ENCODE results near the gene SSX2IP. TPM values are rescaled to one million over a fixed set of nuclear protein-coding genes. Genes with fewer than 3 reads are reported as not detected.

Gene SSX2IP
- total RNA-seq, 1 donor from 2014 or later = 5.4 TPM

DNA sequence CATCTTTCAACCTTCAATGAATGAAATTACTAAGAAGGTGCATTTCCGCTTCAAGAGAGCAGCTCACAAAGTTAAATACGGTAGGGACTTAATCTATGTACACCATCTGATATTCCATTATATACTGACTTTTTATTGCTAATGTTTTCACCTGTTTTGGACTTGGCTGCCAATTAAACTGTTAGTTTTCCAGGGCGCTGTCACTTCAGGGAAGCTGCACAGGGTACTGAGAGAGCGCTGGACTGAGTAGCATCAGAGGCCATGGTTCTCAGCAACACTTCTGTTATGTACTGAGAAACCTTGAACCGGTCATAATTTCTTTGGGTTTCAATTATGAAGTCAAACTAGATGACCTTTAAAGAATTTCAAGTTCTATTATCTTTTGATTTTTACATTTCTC lies 8.2 kb downstream of the SSX2IP start:
- Mint-ChIP-seq H3K27ac (no peak overlapping the region), H3K36me3 (ENCODE audit: low read depth) (peaks cover 1% of the 10 kb centered on the region), H3K4me1 (no peaks in the 10 kb centered on the region), H3K4me3 (no peak overlapping the region), H3K27me3 (no peaks in the 10 kb centered on the region), H3K9me3 (no peaks in the 10 kb centered on the region)
- intact Hi-C loops (cut with micrococcal nuclease) = no loop called here
- ATAC-seq (ENCODE audit: low read depth) (no peak), DNase-seq (no peak)
- ChIA-PET POLR2A (no interaction called here), CTCF (no interaction called here)
- TF ChIP-seq, protein P1, sequence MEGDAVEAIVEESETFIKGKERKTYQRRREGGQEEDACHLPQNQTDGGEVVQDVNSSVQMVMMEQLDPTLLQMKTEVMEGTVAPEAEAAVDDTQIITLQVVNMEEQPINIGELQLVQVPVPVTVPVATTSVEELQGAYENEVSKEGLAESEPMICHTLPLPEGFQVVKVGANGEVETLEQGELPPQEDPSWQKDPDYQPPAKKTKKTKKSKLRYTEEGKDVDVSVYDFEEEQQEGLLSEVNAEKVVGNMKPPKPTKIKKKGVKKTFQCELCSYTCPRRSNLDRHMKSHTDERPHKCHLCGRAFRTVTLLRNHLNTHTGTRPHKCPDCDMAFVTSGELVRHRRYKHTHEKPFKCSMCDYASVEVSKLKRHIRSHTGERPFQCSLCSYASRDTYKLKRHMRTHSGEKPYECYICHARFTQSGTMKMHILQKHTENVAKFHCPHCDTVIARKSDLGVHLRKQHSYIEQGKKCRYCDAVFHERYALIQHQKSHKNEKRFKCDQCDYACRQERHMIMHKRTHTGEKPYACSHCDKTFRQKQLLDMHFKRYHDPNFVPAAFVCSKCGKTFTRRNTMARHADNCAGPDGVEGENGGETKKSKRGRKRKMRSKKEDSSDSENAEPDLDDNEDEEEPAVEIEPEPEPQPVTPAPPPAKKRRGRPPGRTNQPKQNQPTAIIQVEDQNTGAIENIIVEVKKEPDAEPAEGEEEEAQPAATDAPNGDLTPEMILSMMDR (IDR thresholded peaks at IDR 0.05) = no peak

DNA sequence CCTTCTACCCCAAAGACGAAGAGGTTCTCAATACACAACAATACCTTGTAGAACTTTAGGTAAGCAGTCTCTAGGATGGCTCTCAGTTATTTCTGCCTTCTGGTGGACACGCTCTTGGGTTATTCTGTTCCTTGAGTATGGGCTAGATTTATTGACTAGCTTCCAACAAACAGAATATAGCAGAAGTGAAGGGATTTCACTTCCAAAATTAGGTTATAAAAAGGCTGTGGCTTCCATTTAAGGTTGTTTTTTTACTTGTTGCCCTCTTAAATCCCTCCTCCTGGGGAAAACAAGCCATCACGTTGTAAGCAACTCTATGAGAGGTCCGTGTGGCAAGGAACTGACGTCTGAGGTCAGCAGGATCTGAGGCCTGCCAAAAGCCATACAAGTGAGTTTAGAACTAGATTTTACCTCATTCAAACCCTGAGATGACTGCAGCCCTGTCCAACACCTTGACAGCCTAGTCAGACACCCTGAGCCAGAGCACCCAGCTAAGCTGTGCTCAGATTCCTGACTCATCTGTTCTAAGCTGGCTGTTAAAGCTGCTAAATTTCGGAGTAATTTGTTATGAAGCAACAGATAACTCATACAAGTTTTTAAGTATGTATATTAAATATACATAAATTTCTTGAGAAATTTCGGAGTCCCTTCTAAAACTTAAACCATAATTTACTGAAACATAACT lies 12.7 kb downstream of the SSX2IP start:
- POLR2A ChIA-PET = no interaction called here
- Mint-ChIP-seq H3K36me3 (ENCODE audit: low read depth) (peaks cover 1% of the 10 kb centered on the region), H3K4me3 (no peak overlapping the region), H3K27ac (no peak overlapping the region), H3K27me3 (no peaks in the 10 kb centered on the region), H3K9me3 (no peaks in the 10 kb centered on the region), H3K4me1 (no peaks in the 10 kb centered on the region)
- TF ChIP-seq, protein P1 (IDR thresholded peaks at IDR 0.05) = no peak
- intact Hi-C loops (cut with micrococcal nuclease) = no loop called here
- CTCF ChIA-PET = interaction anchor here (0.6 kb wide), 1 partner anchor 41 kb away, joined by 3 read pairs; no protein-coding TSS in a partner anchor
- ATAC-seq (ENCODE audit: low read depth) (no peak), DNase-seq (no peak)

DNA sequence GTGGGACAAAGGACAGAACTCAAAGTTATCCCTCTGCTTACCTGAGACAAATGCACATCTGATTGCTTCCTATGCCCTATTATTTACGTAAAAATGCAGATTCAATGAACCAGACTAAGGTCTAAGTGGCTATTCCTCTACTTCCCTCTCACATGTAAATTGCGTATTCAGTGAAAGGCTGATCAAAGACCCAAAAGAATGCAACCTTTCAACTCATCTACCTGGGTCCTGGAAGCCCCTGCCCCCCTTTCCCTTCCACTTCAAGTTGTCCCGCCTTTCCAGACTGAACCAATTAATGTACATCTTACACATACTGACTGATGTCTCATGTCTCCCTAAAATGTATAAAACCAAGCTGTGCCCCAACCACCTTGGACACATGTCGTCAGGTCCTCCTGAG lies 14.6 kb downstream of the SSX2IP start:
- no peaks in the 10 kb centered on the region for H3K4me1 Mint-ChIP-seq
- CTCF ChIA-PET = no interaction called here
- no peaks in the 10 kb centered on the region for H3K27me3 Mint-ChIP-seq
- TF ChIP-seq, protein P1 (IDR thresholded peaks at IDR 0.05) = no peak
- POLR2A ChIA-PET = no interaction called here
- no peak overlapping the region for H3K4me3 Mint-ChIP-seq
- H3K27ac Mint-ChIP-seq = no peak overlapping the region
- peaks cover 1% of the 10 kb centered on the region for H3K36me3 Mint-ChIP-seq (ENCODE audit: low read depth)
- no peak for ATAC-seq (ENCODE audit: low read depth)
- no peak for DNase-seq
- H3K9me3 Mint-ChIP-seq = no peaks in the 10 kb centered on the region
- intact Hi-C loops (cut with micrococcal nuclease) = no loop called here

- Mint-ChIP-seq H3K4me1 (no peaks in the 10 kb centered on the region), H3K9me3 (no peaks in the 10 kb centered on the region), H3K27ac (no peak overlapping the region), H3K4me3 (no peak overlapping the region), H3K27me3 (no peaks in the 10 kb centered on the region), H3K36me3 (ENCODE audit: low read depth) (peaks cover 1% of the 10 kb centered on the region)
- ChIA-PET POLR2A (no interaction called here), CTCF (no interaction called here)
- intact Hi-C loops (cut with micrococcal nuclease) = no loop called here
- ATAC-seq (ENCODE audit: low read depth) (no peak), DNase-seq (no peak)
- TF ChIP-seq, protein P1 (IDR thresholded peaks at IDR 0.05) = no peak
Measured at GRCh38 chr1:84675106-84675505, 15.2 kb downstream of the SSX2IP start.

- H3K4me1 Mint-ChIP-seq = no peaks in the 10 kb centered on the region
Measured at GRCh38 chr1:84674705-84675104, 15.6 kb downstream of the SSX2IP start.

More at GRCh38 chr1:84674705-84675104, 15.6 kb downstream of the SSX2IP start:
- POLR2A ChIA-PET = no interaction called here
- H3K27ac Mint-ChIP-seq = no peak overlapping the region
- H3K27me3 Mint-ChIP-seq = no peaks in the 10 kb centered on the region
- TF ChIP-seq, protein P1 (IDR thresholded peaks at IDR 0.05) = no peak
- DNase-seq = no peak
- CTCF ChIA-PET = no interaction called here
- peaks cover 2% of the 10 kb centered on the region for H3K36me3 Mint-ChIP-seq (ENCODE audit: low read depth)
- no peak for ATAC-seq (ENCODE audit: low read depth)
- H3K9me3 Mint-ChIP-seq = no peaks in the 10 kb centered on the region
- H3K4me3 Mint-ChIP-seq = no peak overlapping the region
- intact Hi-C loops (cut with micrococcal nuclease) = no loop called here

Data from activated B cell treated with CpG ODN at 0.5 μM for 24 hours (primary cell).